HG03354 (cell line): ENCODE data around the gene NMUR1.
"Not testable (repeated sequence)": the region's sequence is repeated elsewhere in the genome, so short reads cannot be mapped to it uniquely, and the experiment has no call there.

Experiments used
- ATAC-seq: cut with Tn5 transposase; IDR thresholded peaks from one replicate; pipeline ENCODE4 v1.9.1; 2021; ENCODE audit warnings: mild to moderate bottlenecking; ENCODE audit not compliant: unreplicated experiment, poor library complexity, severe bottlenecking

NMUR1 gene

GRCh38 chr2:231530099-231531011 is at the start of gene NMUR1:
Gene NMUR1, minus strand, starts transcription at chr2:231530445. Its CDS starts 84 bp downstream, at chr2:231530361.
- peak; percentile 73 for ATAC-seq

GRCh38 chr2:231579560-231579959 is 49.3 kb upstream of the NMUR1 start:
- ATAC-seq = no peak

GRCh38 chr2:231578655-231579054 is 48.4 kb upstream of the NMUR1 start:
- not testable (repeated sequence) for ATAC-seq

- ATAC-seq = no peak
Observed at GRCh38 chr2:231576465-231576864, 46.2 kb upstream of the NMUR1 start.

GRCh38 chr2:231575612-231576256 is 45.5 kb upstream of the NMUR1 start:
- ATAC-seq = no peak

- ATAC-seq = no peak
Observed at GRCh38 chr2:231573698-231574421, 43.6 kb upstream of the NMUR1 start.

GRCh38 chr2:231573096-231573495 is 42.9 kb upstream of the NMUR1 start:
- no peak for ATAC-seq

GRCh38 chr2:231571661-231572191 is 41.5 kb upstream of the NMUR1 start:
- ATAC-seq = no peak

GRCh38 chr2:231570915-231571314 is 40.7 kb upstream of the NMUR1 start:
- not testable (repeated sequence) for ATAC-seq

GRCh38 chr2:231568785-231569435 is 38.7 kb upstream of the NMUR1 start:
- ATAC-seq = no peak

GRCh38 chr2:231568098-231568784 is 38.0 kb upstream of the NMUR1 start:
- ATAC-seq = no peak

- ATAC-seq = no peak
Observed at GRCh38 chr2:231567159-231567558, 36.9 kb upstream of the NMUR1 start.

- no peak for ATAC-seq
Observed at GRCh38 chr2:231565887-231566594, 35.8 kb upstream of the NMUR1 start.

GRCh38 chr2:231563378-231563961 is 33.2 kb upstream of the NMUR1 start:
- no peak for ATAC-seq

GRCh38 chr2:231557571-231558217 is 27.4 kb upstream of the NMUR1 start:
- peak; percentile 81 for ATAC-seq

- no peak for ATAC-seq
Observed at GRCh38 chr2:231556981-231557380, 26.7 kb upstream of the NMUR1 start.

GRCh38 chr2:231556496-231556895 is 26.3 kb upstream of the NMUR1 start:
- ATAC-seq = not testable (repeated sequence)
